H1 (cell line): ENCODE data around the gene TMEM266. TPM values are rescaled to one million over a fixed set of nuclear protein-coding genes. Genes with fewer than 3 reads are reported as not detected.

ENCODE experiments used
- CTCF ChIA-PET: fragments of 300-600 bp; sonication (Branson Sonifier 250); formaldehyde crosslinking; loops from one replicate; lab custom pipeline; 2021; ENCODE audit not compliant: partially characterized antibody; lab: Charles Lee
- POLR2A ChIA-PET: fragments of 300-600 bp; sonication (Branson Sonifier 250); formaldehyde crosslinking; loops from one replicate; lab custom pipeline; 2021; ENCODE audit warnings: inconsistent platforms; ENCODE audit not compliant: partially characterized antibody; lab: Charles Lee
- DNase-seq, 2 experiments: peaks; one replicate each; pipeline versions ENCODE4 v3.0.0 to v3.0.0-alpha.2; 2010 to 2022; ENCODE audit warnings: low spot score in 2 of 2, low read depth in 1 of 2, mixed read lengths in 1 of 2
- FAIRE-seq: peaks from 2 replicates; lab custom pipeline; 2011; peaks lifted over from hg19 to GRCh38; lab: Jason Lieb, UNC
- H2AFZ ChIP-seq: 2 replicates; pipeline ENCODE4 v1.8.1; 2012; ENCODE audit warnings: low read length, inconsistent platforms
- H2AK5ac ChIP-seq: 2 replicates; pipeline ENCODE4 v1.6.1; 2013; ENCODE audit warnings: low read depth, low read length
- H2BK120ac ChIP-seq: replicated peaks from 2 replicates; pipeline ENCODE3; 2013; ENCODE audit warnings: low read depth, low read length, inconsistent platforms
- H2BK12ac ChIP-seq: 2 replicates; pipeline ENCODE4 v1.6.1; 2013; ENCODE audit warnings: low read depth, low read length
- H2BK15ac ChIP-seq: 2 replicates; pipeline ENCODE4 v1.6.1; 2013; ENCODE audit warnings: low read length
- H2BK20ac ChIP-seq: 2 replicates; pipeline ENCODE4 v1.6.1; 2013; ENCODE audit warnings: low read length
- H2BK5ac ChIP-seq: 2 replicates; pipeline ENCODE4 v1.6.1; 2013; ENCODE audit warnings: low read depth, low read length
- H3K14ac ChIP-seq: 2 replicates; pipeline ENCODE4 v1.6.1; 2013; ENCODE audit warnings: inconsistent platforms; ENCODE audit not compliant: insufficient read length
- H3K18ac ChIP-seq: 2 replicates; pipeline ENCODE4 v1.6.1; 2013; ENCODE audit warnings: low read length; ENCODE audit errors: extremely low read depth
- H3K23ac ChIP-seq: 2 replicates; pipeline ENCODE4 v1.6.1; 2013; ENCODE audit warnings: inconsistent platforms; ENCODE audit not compliant: insufficient read length
- H3K23me2 ChIP-seq: 2 replicates; pipeline ENCODE4 v1.6.1; 2013; ENCODE audit warnings: low read depth, low read length
- H3K27ac ChIP-seq: 2 replicates; pipeline ENCODE4 v1.6.1; 2011; ENCODE audit warnings: low read depth, low read length, inconsistent platforms
- H3K27me3 ChIP-seq, 4 experiments: replicated peaks in 1 of 4; 1 replicate in 1 of 4; 2 replicates in 3 of 4; pipeline versions ENCODE4 v1.6.1 to v1.8.1; 2011 to 2013; ENCODE audit warnings: low read length in 3 of 4, mild to moderate bottlenecking in 3 of 4, inconsistent platforms in 2 of 4, mixed read lengths in 2 of 4, moderate library complexity in 1 of 4; ENCODE audit not compliant: control insufficient read depth in 3 of 4, insufficient read depth in 3 of 4; ENCODE audit errors: extremely low read depth in 1 of 4
- H3K36me3 ChIP-seq, 4 experiments: 2 replicates each; pipeline versions ENCODE4 v1.6.1 to v1.8.1; 2011 to 2013; ENCODE audit warnings: mild to moderate bottlenecking in 4 of 4, low read length in 3 of 4, moderate library complexity in 2 of 4, control low read depth in 1 of 4, inconsistent platforms in 1 of 4; ENCODE audit not compliant: insufficient read depth in 4 of 4, control insufficient read depth in 2 of 4
- H3K4ac ChIP-seq: replicated peaks from 2 replicates; pipeline ENCODE3; 2013; ENCODE audit warnings: low read length, low read depth, mixed read lengths, inconsistent platforms; ENCODE audit not compliant: insufficient read length
- H3K4me1 ChIP-seq, 4 experiments: replicated peaks in 1 of 4; 1 replicate in 1 of 4; 2 replicates in 3 of 4; pipeline versions ENCODE4 v1.6.1 to v1.8.1; 2011 to 2013; ENCODE audit warnings: low read length in 3 of 4, inconsistent platforms in 2 of 4, mixed read lengths in 1 of 4; ENCODE audit not compliant: insufficient read depth in 4 of 4, control insufficient read depth in 3 of 4
- H3K4me2 ChIP-seq, 2 experiments: 2 replicates each; pipeline versions ENCODE4 v1.6.1 to v1.8.1; 2011 to 2013; ENCODE audit warnings: low read depth in 2 of 2, low read length in 2 of 2, control low read depth in 1 of 2, inconsistent platforms in 1 of 2, mild to moderate bottlenecking in 1 of 2; ENCODE audit not compliant: insufficient read depth in 1 of 2
- H3K4me3 ChIP-seq, 4 experiments: fragments of 200-600, 300-600 bp in 1 of 4; sonication (generic), shearing (Covaris generic), sonication (Bioruptor Twin) in 1 of 4; 2 replicates each; pipeline versions ENCODE4 v1.5.1 to v1.8.1; 2011 to 2016; ENCODE audit warnings: low read length in 4 of 4, low read depth in 3 of 4, control low read depth in 2 of 4, inconsistent platforms in 2 of 4, mild to moderate bottlenecking in 2 of 4, mixed read lengths in 1 of 4, moderate library complexity in 1 of 4; ENCODE audit not compliant: insufficient read depth in 2 of 4; ENCODE audit errors: extremely low read depth in 1 of 4
- H3K56ac ChIP-seq: replicated peaks from 2 replicates; pipeline ENCODE3; 2013; ENCODE audit warnings: low read depth, mild to moderate bottlenecking, mixed read lengths, low read length, inconsistent platforms; ENCODE audit not compliant: insufficient read length
- H3K79me1 ChIP-seq: 2 replicates; pipeline ENCODE4 v1.6.1; 2013; ENCODE audit warnings: low read depth, low read length, control low read depth
- H3K79me2 ChIP-seq, 2 experiments: 2 replicates each; pipeline versions ENCODE4 v1.6.1 to v1.8.1; 2012 to 2013; ENCODE audit warnings: low read length in 2 of 2, mild to moderate bottlenecking in 2 of 2, inconsistent platforms in 1 of 2; ENCODE audit not compliant: insufficient read depth in 2 of 2, control insufficient read depth in 1 of 2
- H3K9ac ChIP-seq, 4 experiments: replicated peaks in 1 of 4; 1 replicate in 1 of 4; 2 replicates in 3 of 4; pipeline versions ENCODE4 v1.6.1 to v1.8.1; 2011 to 2013; ENCODE audit warnings: low read depth in 3 of 4, low read length in 3 of 4, control low read depth in 2 of 4, mild to moderate bottlenecking in 2 of 4, moderate library complexity in 2 of 4, inconsistent platforms in 1 of 4; ENCODE audit errors: extremely low read depth in 1 of 4
- H3K9me3 ChIP-seq, 2 experiments: 2 replicates each; pipeline versions ENCODE4 v1.6.1 to v1.8.1; 2012 to 2013; ENCODE audit warnings: mild to moderate bottlenecking in 2 of 2, moderate library complexity in 2 of 2, control low read depth in 1 of 2, inconsistent platforms in 1 of 2, low read depth in 1 of 2, low read length in 1 of 2, mixed read lengths in 1 of 2; ENCODE audit not compliant: insufficient read depth in 2 of 2
- H4K20me1 ChIP-seq, 2 experiments: replicated peaks in 1 of 2; 2 replicates each; pipeline versions ENCODE3 to v1.8.1; 2011 to 2013; ENCODE audit warnings: inconsistent platforms in 2 of 2, low read length in 2 of 2, mild to moderate bottlenecking in 1 of 2; ENCODE audit not compliant: insufficient read depth in 2 of 2, control insufficient read depth in 1 of 2
- H4K5ac ChIP-seq: 2 replicates; pipeline ENCODE4 v1.6.1; 2013; ENCODE audit warnings: low read length, low read depth, mixed read lengths, inconsistent platforms; ENCODE audit not compliant: insufficient read length
- H4K8ac ChIP-seq: 2 replicates; pipeline ENCODE4 v1.8.0; 2013; ENCODE audit warnings: mild to moderate bottlenecking, moderate library complexity, low read length, inconsistent platforms; ENCODE audit not compliant: insufficient read depth; ENCODE audit errors: extremely low read depth
- H4K91ac ChIP-seq: replicated peaks from 2 replicates; pipeline ENCODE3; 2013; ENCODE audit warnings: low read length, mixed read lengths, inconsistent platforms; ENCODE audit not compliant: insufficient read length
- ATF3 ChIP-seq: IDR thresholded peaks from 2 replicates; pipeline ENCODE4 v1.6.1; 2011; ENCODE audit warnings: low read depth, mild to moderate bottlenecking, low read length; ENCODE audit not compliant: insufficient read depth
- CTBP2 ChIP-seq: IDR thresholded peaks from 2 replicates; pipeline ENCODE4 v1.7.0; 2011; ENCODE audit warnings: borderline replicate concordance, mild to moderate bottlenecking, moderate library complexity, mixed read lengths, low read length; ENCODE audit not compliant: insufficient read depth, insufficient read length
- CTCF ChIP-seq, 3 experiments: IDR thresholded peaks; 1 replicate in 2 of 3; 2 replicates in 1 of 3; pipeline versions ENCODE4 v1.5.1 to v1.6.1; 2011; ENCODE audit warnings: low read length in 3 of 3, mild to moderate bottlenecking in 3 of 3, inconsistent platforms in 2 of 3, low read depth in 1 of 3, moderate library complexity in 1 of 3; ENCODE audit not compliant: insufficient read depth in 1 of 3; ENCODE audit errors: control extremely low read depth in 1 of 3
- POLR2A ChIP-seq, 2 experiments: IDR thresholded peaks; 1 replicate in 1 of 2; 2 replicates in 1 of 2; pipeline ENCODE4 v1.6.1; 2011; ENCODE audit warnings: low read depth in 2 of 2, low read length in 2 of 2, mild to moderate bottlenecking in 2 of 2; ENCODE audit errors: control extremely low read depth in 1 of 2
- TAF1 ChIP-seq: IDR thresholded peaks from 2 replicates; pipeline ENCODE4 v1.6.1; 2011; ENCODE audit warnings: mild to moderate bottlenecking, low read depth, low read length
- WGBS, 2 experiments: shearing (Covaris generic) in 1 of 2; methylation state at CpG; one replicate each; pipeline versions ENCODE4 v1.1.6 to v1.1.7; 2013 to 2015; ENCODE audit warnings: low lambda C conversion rate in 2 of 2, mixed read lengths in 2 of 2, inconsistent platforms in 1 of 2, low coverage in 1 of 2, missing lambda C conversion rate in 1 of 2; ENCODE audit not compliant: insufficient replicate concordance in 2 of 2, insufficient coverage in 1 of 2, insufficient read length in 1 of 2; ENCODE audit errors: extremely low coverage in 1 of 2, missing lambda C conversion rate in 1 of 2; 5-methylcytosine and 5-hydroxymethylcytosine counted together
- polyA plus RNA-seq, 7 experiments: library from polyadenylated mRNA; depleted of rRNA in 3 of 7; stranded (reverse) in 5 of 7; unstranded in 2 of 7; fragments of >200 nt in 5 of 7; fragments of 200-250 nt in 2 of 7; gene quantifications; 1 replicate in 5 of 7; 2 replicates in 1 of 7; 4 replicates in 1 of 7; pipeline versions ENCODE4 v1.2.1 to v1.2.3, GENCODE V29; 2011 to 2013; ENCODE audit warnings: missing spikeins in 2 of 7, mixed read lengths in 2 of 7
- total RNA-seq: library from RNA; stranded (reverse); fragmentation: NEBNext Ultra II Directional; extraction: Animal tissue kit (Norgen Biotek cat#: 25700); gene quantifications from 2 replicates; pipeline ENCODE4 v1.2.1, GENCODE V29; 2021

TMEM266 gene
- total and polyA plus RNA-seq, 2 of the 8 experiments (the other 6 are each of a cell fraction or from before 2014, with no cell fraction given), result 2.6 TPM

- 79% methylated on average over 15 of the region's 18 CpGs; no CpG with 5 or more reads in 1 of the 2 experiments for WGBS, 2 experiments
- no peak overlapping the region for H3K4me2 ChIP-seq
Measured at GRCh38 chr15:76196269-76197231, 136.8 kb downstream of the TMEM266 start.

More at GRCh38 chr15:76196269-76197231, 136.8 kb downstream of the TMEM266 start:
- Histone ChIP-seq H3K9ac (no peak overlapping the region), H2BK12ac (0 out of 2 replicates have a peak overlapping the region, but pooled peaks have one; percentile 2), H3K9me3 (no peaks in the 10 kb centered on the region), H3K4me1 (peaks cover 0 to 20% (median 6%) of the 10 kb centered on the region in 4 experiments; a peak in 4 of 7 replicates), H3K79me1 (no peaks in the 10 kb centered on the region), H2BK15ac (no peak overlapping the region), H3K4ac (no peak overlapping the region), H3K27me3 (no peaks in the 10 kb centered on the region; a peak in 2 of 7 replicates), H2AK5ac (no peak overlapping the region), H2BK120ac (no peak overlapping the region), H2BK5ac (no peak overlapping the region), H4K8ac (peak overlapping the region; percentile 28; the same call in 1 of the 2 replicates), H3K23ac (no peak overlapping the region), H3K4me3 (no peak overlapping the region), H2AFZ (no peak overlapping the region), H3K14ac (no peak overlapping the region), H3K79me2 (no peaks in the 10 kb centered on the region), H4K5ac (no peak overlapping the region), H3K23me2 (no peaks in the 10 kb centered on the region), H3K56ac (no peak overlapping the region), H3K18ac (peak overlapping the region; percentile 48; the same call in 1 of the 2 replicates), H4K91ac (peak overlapping the region; percentile 58), H2BK20ac (no peak overlapping the region), H4K20me1 (no peaks in the 10 kb centered on the region), H3K36me3 (no peaks in the 10 kb centered on the region), H3K27ac (no peak overlapping the region)
- POLR2A ChIA-PET, result interaction anchor here (1.4 kb wide), 1 partner anchor 138 kb away, joined by 9 read pairs; no protein-coding TSS in a partner anchor
- TF ChIP-seq TAF1 (no peak), ATF3 (no peak), CTCF (IDR thresholded peaks at IDR 0.05; ENCODE audit: control extremely low read depth in 1 of 3, insufficient read depth in 1 of 3, low read depth in 1 of 3, low read length in 3 of 3) (no peak), CTBP2 (no peak), POLR2A (IDR thresholded peaks at IDR 0.05; ENCODE audit: control extremely low read depth in 1 of 2, low read depth in 2 of 2, low read length in 2 of 2) (no peak)
- FAIRE-seq (no peak), DNase-seq (no peak)
- CTCF ChIA-PET, result interaction anchor here (0.8 to 9.1 kb wide), 6 partner anchors 11 to 137 kb away, joined by 3 to 130 read pairs (median 4); partner anchors contain the start of gene ISL2
